ENCODE results near the gene LRIG2. TPM values are rescaled to one million over a fixed set of nuclear protein-coding genes. Genes with fewer than 3 reads are reported as not detected.

Gene LRIG2
- total and polyA plus RNA-seq, 9 of the 15 experiments (the other 6 are each of a cell fraction or from before 2014, with no cell fraction given) = 1.8 to 28.1 (median 11.5) TPM

DNA sequence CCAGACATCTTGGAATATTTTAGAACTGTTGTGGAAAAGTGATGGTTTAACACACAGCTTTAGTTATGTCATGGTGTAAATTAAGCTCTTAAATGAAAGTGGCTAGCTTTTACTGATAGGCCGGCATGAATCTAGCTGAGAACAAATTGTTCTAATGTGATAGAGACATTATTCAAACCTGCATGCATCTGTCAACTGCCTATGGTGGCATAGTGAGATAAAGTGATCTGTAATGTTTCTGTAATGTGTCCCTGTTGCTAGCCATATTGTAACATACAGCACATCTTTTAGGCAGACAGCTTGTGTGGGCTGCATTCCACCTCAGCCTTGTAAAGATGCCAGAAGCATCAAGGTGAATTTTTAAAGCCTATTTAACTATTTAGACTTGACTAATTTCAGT lies 16.0 kb downstream of the LRIG2 start:
- Histone ChIP-seq H3K27me3 (ENCODE audit: control insufficient read depth in 2 of 2, insufficient read depth in 2 of 2, low read length in 2 of 2) (no peaks in the 10 kb centered on the region), H3K4me3 (no peak overlapping the region), H3K9me3 (replicated peaks; ENCODE audit: control insufficient read depth, insufficient read depth, low read depth, low read length) (no peaks in the 10 kb centered on the region), H2AFZ (ENCODE audit: low read depth, low read length) (no peak overlapping the region), H3K9me1 (ENCODE audit: control insufficient read depth, insufficient read depth, low read length) (no peaks in the 10 kb centered on the region), H3K79me2 (ENCODE audit: control insufficient read depth, insufficient read depth, low read length) (peaks cover 58% of the 10 kb centered on the region), H3K27ac (ENCODE audit: extremely low read depth, low read depth, low read length) (peak overlapping the region; percentile 11; the same call in 1 of the 3 replicates), H3K9ac (ENCODE audit: insufficient read depth in 1 of 2, low read depth in 2 of 2, low read length in 2 of 2) (no peak overlapping the region), H3K4me2 (ENCODE audit: insufficient read depth, low read length) (no peak overlapping the region), H3K36me3 (ENCODE audit: control insufficient read depth, insufficient read depth, low read length) (peaks cover 50% of the 10 kb centered on the region), H3K4me1 (replicated peaks in 1 of 2; ENCODE audit: control insufficient read depth in 2 of 2, insufficient read depth in 2 of 2, low read length in 2 of 2) (peaks cover 3 to 14% of the 10 kb centered on the region in 2 experiments; a peak in 3 of 5 replicates), H4K20me1 (replicated peaks; ENCODE audit: control insufficient read depth, insufficient read depth, low read length) (no peaks in the 10 kb centered on the region)
- ChIA-PET CTCF (ENCODE audit: low intra/inter-chr PET ratio) (no interaction called here), POLR2A (interaction anchor here (0.6 to 0.8 kb wide), 3 partner anchors 10 to 599 kb away, joined by 3 read pairs; no protein-coding TSS in a partner anchor)
- WGBS (ENCODE audit: insufficient coverage, low coverage, missing lambda C conversion rate) = 4% methylated on average over 1 of the region's 1 CpG
- no TSS peak for BruUV-seq (replicated peaks)
- intact Hi-C loops (cut with micrococcal nuclease) = no loop called here
- DNase-seq (ENCODE audit: extremely low read depth in 1 of 4, low spot score in 3 of 4) = peak in 3 of 4 experiments; percentile 20 to 44 (median 21)
- in situ Hi-C loops (cut with MboI) = no loop called here
- no peak for FAIRE-seq
- peak; percentile 70 for ATAC-seq
- TF ChIP-seq BDP1 (IDR thresholded peaks at IDR 0.05; ENCODE audit: insufficient read depth, insufficient read length) = no peak
- no peak for TF ChIP-seq MYNN (IDR thresholded peaks at IDR 0.05)
- TF ChIP-seq MYNN (CRISPR knock-in tag; IDR thresholded peaks at IDR 0.05) = no peak
- TF ChIP-seq LCOR (CRISPR knock-in tag; IDR thresholded peaks at IDR 0.05) = no peak
- no peak for TF ChIP-seq SREBF1 (IDR thresholded peaks at IDR 0.05; ENCODE audit: borderline replicate concordance, low read depth, low read length)
- TF ChIP-seq HNRNPK (IDR thresholded peaks at IDR 0.05; ENCODE audit: low read depth, low read length, poor library complexity, severe bottlenecking) = no peak
- TF ChIP-seq, protein P1, sequence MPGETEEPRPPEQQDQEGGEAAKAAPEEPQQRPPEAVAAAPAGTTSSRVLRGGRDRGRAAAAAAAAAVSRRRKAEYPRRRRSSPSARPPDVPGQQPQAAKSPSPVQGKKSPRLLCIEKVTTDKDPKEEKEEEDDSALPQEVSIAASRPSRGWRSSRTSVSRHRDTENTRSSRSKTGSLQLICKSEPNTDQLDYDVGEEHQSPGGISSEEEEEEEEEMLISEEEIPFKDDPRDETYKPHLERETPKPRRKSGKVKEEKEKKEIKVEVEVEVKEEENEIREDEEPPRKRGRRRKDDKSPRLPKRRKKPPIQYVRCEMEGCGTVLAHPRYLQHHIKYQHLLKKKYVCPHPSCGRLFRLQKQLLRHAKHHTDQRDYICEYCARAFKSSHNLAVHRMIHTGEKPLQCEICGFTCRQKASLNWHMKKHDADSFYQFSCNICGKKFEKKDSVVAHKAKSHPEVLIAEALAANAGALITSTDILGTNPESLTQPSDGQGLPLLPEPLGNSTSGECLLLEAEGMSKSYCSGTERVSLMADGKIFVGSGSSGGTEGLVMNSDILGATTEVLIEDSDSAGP (CRISPR knock-in tag; IDR thresholded peaks at IDR 0.05) = no peak
- no peak for TF ChIP-seq CHD4 (IDR thresholded peaks at IDR 0.05; ENCODE audit: insufficient read depth, insufficient replicate concordance, low read depth, low read length, poor library complexity, severe bottlenecking)
- no peak for TF ChIP-seq HLTF (IDR thresholded peaks at IDR 0.05)
- peak; percentile 45; the same call in 1 of the 2 replicates for TF ChIP-seq CBFA2T2 (conservative IDR thresholded peaks at IDR 0.05)
- peak; percentile 92 for TF ChIP-seq MEIS2 (IDR thresholded peaks at IDR 0.05; ENCODE audit: partially characterized antibody)
- TF ChIP-seq, protein P2, sequence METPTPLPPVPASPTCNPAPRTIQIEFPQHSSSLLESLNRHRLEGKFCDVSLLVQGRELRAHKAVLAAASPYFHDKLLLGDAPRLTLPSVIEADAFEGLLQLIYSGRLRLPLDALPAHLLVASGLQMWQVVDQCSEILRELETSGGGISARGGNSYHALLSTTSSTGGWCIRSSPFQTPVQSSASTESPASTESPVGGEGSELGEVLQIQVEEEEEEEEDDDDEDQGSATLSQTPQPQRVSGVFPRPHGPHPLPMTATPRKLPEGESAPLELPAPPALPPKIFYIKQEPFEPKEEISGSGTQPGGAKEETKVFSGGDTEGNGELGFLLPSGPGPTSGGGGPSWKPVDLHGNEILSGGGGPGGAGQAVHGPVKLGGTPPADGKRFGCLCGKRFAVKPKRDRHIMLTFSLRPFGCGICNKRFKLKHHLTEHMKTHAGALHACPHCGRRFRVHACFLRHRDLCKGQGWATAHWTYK (CRISPR knock-in tag; IDR thresholded peaks at IDR 0.05) = no peak
- TF ChIP-seq ARID2 (IDR thresholded peaks at IDR 0.05) = no peak
- peak; percentile 64 for TF ChIP-seq TEAD4 (IDR thresholded peaks at IDR 0.05; ENCODE audit: low read length)
- no peak for TF ChIP-seq TEAD4 (CRISPR knock-in tag; IDR thresholded peaks at IDR 0.05; ENCODE audit: borderline replicate concordance)
- no peak for TF ChIP-seq LEF1 (IDR thresholded peaks at IDR 0.05)
- TF ChIP-seq ZNF695 (CRISPR knock-in tag; IDR thresholded peaks at IDR 0.05) = no peak
- no peak for TF ChIP-seq BMI1 (IDR thresholded peaks at IDR 0.05; ENCODE audit: low read length)
- TF ChIP-seq POLR2AphosphoS2 (IDR thresholded peaks at IDR 0.05; ENCODE audit: low read length) = no peak
- TF ChIP-seq, protein P3, sequence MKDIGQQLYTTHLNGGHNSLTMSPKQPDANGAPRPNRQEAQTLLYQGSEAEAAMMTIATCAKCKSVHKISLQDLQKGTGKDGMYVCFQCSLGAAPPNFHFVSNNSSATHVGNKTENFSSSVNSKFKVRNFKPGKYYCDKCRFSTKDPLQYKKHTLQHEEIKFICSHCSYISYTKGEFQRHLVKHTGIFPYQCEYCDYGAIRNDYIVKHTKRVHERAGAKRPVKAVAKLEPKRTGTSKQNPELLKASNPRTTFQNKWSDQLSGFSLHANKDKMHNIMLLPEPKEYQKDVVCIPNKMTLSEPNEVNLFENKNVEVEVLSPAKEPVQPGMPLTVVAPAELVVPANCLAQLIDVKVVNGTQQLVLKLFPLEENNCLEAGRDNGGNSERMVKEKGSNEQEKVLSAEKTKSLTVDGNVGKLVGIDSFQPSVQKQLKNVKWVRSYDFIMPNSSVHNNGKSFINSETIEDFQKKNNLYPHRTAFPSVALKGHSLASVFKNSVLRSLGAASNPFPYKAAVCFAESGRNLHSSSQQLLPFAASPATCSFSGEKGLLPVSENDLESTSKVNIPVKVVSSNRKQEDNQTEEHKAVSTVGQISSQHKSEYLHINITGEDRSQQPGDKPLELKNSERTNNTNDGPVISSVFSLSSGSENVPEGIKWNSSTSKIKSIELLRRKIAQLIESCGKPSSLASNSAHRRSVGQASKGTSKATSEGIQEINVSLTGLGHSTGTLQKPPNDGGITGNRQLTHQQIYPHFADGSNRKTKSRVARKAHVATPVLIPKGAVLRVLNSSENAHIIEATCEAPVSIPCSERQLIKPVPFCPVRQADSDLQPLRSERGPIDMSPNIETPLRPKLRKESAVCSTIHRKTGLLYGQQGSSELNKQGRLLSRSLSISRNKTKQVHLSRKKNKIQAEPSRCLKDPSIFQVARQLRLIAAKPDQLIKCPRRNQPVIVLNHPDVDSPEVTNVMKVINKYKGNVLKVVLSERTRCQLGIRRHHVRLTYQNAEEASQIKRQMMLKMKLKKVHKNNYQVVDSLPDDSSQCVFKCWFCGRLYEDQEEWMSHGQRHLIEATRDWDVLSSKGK (CRISPR knock-in tag; IDR thresholded peaks at IDR 0.05) = no peak
